Neural progenitor cell (in vitro differentiated cells): ENCODE results near the gene TMEM178B.

Experiments used
- CTCF ChIP-seq: fragments of 200-600 bp; sonication (generic); IDR thresholded peaks from 2 replicates; pipeline ENCODE4 v1.5.1; 2017; ENCODE audit warnings: antibody characterized with exemption, mild to moderate bottlenecking
- EZH2 ChIP-seq: fragments of 200-600 bp; sonication (generic); IDR thresholded peaks from 2 replicates; pipeline ENCODE4 v1.6.1; 2017; ENCODE audit warnings: antibody characterized with exemption, mild to moderate bottlenecking, moderate library complexity
- EZH2phosphoT487 ChIP-seq: fragments of 200-600 bp; sonication (generic); IDR thresholded peaks from 2 replicates; pipeline ENCODE4 v1.6.1; 2017; ENCODE audit warnings: antibody characterized with exemption

GRCh38 chr7:141210862-141211261, 137.0 kb downstream of the TMEM178B start:
- TF ChIP-seq CTCF (no peak), EZH2 (no peak), EZH2phosphoT487 (no peak)
